Adipose tissue (tissue), 3 donors: ENCODE data around the gene DMTF1. TPM values are rescaled to one million over a fixed set of nuclear protein-coding genes. Genes with fewer than 3 reads are reported as not detected.
A peak's percentile ranks its signal among the peaks of the same experiment; 100 is the strongest.
"Not testable (repeated sequence)": the region's sequence is repeated elsewhere in the genome, so short reads cannot be mapped to it uniquely, and the experiment has no call there.

Experiments
- H3K27ac ChIP-seq: one replicate; pipeline ENCODE4 v1.5.1; 2013; ENCODE audit warnings: low read depth, low read length
- WGBS, 3 donors: extraction: QIAGEN DNeasy Blood & Tissue Kit; methylation state at CpG; one replicate each; pipeline ENCODE4 v1.1.7; 2013; 5-methylcytosine and 5-hydroxymethylcytosine counted together
- polyA plus RNA-seq, 3 donors: library from polyadenylated mRNA; stranded (reverse); fragments of 200-250 nt; gene quantifications; one replicate each; pipeline ENCODE4 v1.2.3, GENCODE V29; 2013
- donor health status: healthy with polysubstance abuse.
- donor health status: Bipolar disorder and iron deficiency.
- donor health status: healthy.

DMTF1 gene
- polyA plus RNA-seq, 3 donors: 16.1 to 28.1 (median 24.3) TPM

DNA sequence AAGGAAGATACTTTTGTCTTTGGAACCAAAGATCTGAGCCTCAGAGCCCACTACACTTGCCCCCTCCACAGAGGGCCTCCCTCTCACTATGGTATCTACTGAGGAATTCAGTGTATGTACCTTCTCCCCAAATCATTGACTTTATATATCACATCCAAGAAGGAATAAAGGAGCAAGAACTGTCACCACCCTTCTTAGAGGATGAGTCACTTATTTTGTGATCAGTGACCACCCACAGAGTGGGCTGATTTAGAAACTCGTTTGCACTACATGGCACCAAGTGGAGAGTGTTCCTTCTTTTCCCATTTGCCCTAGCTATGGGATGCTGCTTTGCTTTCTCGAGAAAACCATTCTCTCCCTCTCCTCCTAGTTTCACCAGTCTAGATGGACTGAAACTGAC, 61.6 kb downstream of the DMTF1 start:
- 59 to 68% (median 62%) methylated on average over 2 of the region's 2 CpGs for WGBS, 3 donors
- no peak overlapping the region for H3K27ac ChIP-seq

- H3K27ac ChIP-seq: no peak overlapping the region
- WGBS, 3 donors: 97 to 100% (median 98%) methylated on average over 3 of the region's 3 CpGs
These were observed 62.8 kb downstream of the DMTF1 start for GRCh38 chr7:87215046-87215445.

DNA sequence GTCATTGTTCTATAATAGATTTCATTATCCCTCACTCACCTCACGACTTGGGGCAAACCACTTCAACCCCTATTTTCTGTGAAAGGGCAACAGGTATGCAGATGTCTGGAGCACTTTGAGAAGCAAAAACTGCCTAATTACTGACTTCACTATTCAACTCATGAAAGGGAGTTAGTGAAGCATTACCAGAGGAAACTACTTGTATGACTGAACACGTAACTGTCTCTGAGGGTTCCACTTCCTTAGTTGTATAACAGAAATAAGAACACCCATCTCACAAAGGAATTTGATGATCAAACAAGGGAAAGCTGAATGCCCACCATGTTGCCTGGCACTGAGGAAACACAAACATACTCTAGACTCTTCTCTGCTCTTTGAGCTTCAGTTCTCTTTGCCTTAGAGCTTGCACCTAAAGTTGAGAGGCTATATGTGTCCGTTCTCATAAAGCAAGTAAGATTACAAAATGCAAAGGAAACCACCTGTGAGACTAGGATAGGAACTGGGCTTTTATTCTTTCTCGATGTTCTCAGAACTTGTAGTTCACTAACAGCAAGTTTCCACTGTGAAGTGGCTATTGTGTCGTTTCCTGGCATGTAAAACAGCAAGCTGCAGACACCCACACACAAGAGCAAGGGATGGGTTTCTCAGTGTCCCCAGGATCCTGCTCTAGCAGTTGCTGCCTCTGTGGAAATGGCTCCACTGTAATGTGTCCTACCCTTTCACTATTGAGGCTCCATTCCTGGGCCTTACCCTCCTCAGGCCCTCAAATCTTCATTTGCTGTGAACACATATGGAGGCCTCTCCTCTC, 64.7 kb downstream of the DMTF1 start:
- no peak overlapping the region for H3K27ac ChIP-seq
- WGBS, 3 donors: 40 to 59% (median 44%) methylated on average over 5 of the region's 5 CpGs

- peak overlapping the region; percentile 9 for H3K27ac ChIP-seq
- WGBS, 3 donors: 48 to 61% (median 54%) methylated on average over 9 of the region's 9 CpGs
These were observed 65.9 kb downstream of the DMTF1 start for GRCh38 chr7:87217983-87218653.

DNA sequence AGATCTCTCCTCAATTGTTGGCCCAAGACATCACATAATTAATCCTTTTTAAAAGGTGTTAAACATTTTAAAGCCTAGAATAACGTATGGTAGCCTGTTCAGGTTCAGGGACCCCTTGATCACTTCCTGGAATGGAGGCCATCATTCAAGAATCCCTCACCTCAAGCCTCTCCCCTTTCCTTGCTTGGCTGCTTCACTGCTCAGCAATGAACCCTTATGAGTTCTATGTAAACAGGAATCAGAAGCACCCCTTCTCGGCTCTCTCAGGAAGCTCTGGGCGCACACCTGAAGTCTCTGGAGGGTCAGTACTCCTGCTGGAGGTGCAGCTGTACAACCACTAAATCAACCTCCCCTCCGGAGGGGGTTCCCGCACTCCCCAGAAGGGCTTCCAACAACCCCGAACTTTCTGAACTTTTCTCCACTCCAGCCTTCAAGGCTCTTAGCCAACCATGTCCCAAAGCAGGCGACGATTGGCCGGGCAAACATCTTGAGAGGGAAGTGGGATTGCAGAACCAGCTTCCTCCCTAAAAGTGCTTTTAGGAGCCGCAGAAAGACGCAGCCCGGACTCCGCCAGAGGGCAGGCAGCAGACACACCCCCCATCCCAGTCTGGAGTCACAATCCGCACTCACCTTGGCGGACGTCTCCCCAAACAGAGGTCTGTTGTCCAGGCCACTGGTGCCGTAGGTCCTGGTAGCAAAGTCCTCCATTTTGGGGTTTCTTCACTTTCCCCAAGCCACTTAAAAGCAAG, 66.7 kb downstream of the DMTF1 start:
- WGBS, 3 donors: 0 to 3% (median 1%) methylated on average over 17 of the region's 17 CpGs
- peak overlapping the region; percentile 14 for H3K27ac ChIP-seq

DNA sequence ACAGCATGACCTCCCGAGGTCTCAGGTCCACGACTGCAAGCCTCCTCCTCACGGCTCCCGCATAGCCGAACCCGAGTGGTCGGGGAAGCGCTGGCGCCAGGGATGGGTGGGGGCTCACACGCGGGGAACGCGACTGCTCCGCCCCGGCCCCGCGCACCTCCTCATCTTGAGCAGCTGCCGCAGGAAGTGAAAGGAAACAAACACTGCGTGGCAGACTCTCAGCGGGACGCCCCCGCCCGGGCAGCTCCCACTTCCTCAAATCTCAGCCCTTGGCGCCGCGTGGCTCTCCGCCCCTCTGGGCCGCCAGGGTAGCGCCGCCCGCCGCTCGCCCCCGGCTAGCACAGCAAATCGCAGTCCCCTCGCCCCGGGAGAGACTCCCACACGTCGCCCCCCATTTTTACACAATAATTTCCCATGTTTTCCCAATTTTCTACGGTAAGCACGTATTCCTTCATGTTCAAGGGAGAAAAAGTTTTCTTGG, 67.3 kb downstream of the DMTF1 start, which contains the start of gene TMEM243:
Gene TMEM243 (minus strand): TSS at position 188 of the 481 bp plus-strand sequence. CDS start 229 bp downstream, outside the sequence.
- peak within 1 kb of the TSS; percentile 32 for H3K27ac ChIP-seq
- WGBS, 3 donors: 0 to 1% (median 0%) methylated on average over 40 to 41 of the region's 41 CpGs

DNA sequence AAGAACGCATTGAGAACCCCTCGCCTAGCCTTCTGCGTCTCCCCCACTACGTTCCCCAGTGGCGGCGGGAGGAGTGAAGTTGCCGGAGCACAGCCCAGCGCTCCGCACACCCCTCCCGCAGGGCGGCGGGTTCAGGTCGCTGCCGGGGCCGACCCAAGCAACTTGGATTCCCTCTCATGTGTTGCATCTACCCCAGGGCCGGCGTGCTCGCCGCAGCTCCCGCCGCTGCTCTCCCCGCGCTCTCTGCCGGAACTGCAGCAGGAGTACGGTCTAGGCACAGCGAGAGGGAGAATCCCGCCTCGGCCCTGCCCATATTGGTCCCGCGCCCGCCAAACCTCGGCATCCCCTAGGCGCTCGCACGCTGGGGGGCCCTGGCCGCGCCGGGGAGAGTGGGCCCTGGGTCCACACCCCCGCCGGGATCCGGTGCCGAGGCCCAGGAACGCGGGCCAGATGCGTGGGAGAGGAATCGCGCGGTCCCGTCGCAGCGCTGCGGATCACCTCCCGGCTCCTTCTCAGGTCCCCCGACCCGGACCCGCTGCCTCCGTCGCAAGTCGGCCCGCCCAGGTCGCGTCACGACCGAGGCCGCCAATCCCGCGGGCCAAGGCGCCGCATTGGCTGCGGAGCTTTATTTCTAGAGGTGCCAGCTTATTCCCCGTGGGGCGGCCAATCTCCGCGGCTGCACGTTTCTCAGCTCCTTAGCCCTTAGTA, 67.9 kb downstream of the DMTF1 start:
- WGBS, 3 donors: 0% methylated on average over 68 to 75 of the region's 75 CpGs

GRCh38 chr7:87220734-87221215, 68.5 kb downstream of the DMTF1 start:
- no peak overlapping the region for H3K27ac ChIP-seq
- WGBS, 3 donors: 4 to 9% (median 6%) methylated on average over 17 of the region's 17 CpGs

More for the DNA sequence above, 67.9 kb downstream of the DMTF1 start:
- peak overlapping the region; percentile 32 for H3K27ac ChIP-seq

GRCh38 chr7:87223666-87224065, 71.4 kb downstream of the DMTF1 start:
- WGBS, 3 donors: 71 to 100% (median 91%) methylated on average over 1 of the region's 1 CpG

GRCh38 chr7:87225696-87226095, 73.4 kb downstream of the DMTF1 start:
- 63 to 67% (median 66%) methylated on average over 1 of the region's 1 CpG for WGBS, 3 donors
- H3K27ac ChIP-seq: no peak overlapping the region

More at GRCh38 chr7:87223666-87224065, 71.4 kb downstream of the DMTF1 start:
- no peak overlapping the region for H3K27ac ChIP-seq

- 65 to 76% (median 67%) methylated on average over 3 of the region's 3 CpGs for WGBS, 3 donors
- H3K27ac ChIP-seq: no peak overlapping the region
These were observed 74.2 kb downstream of the DMTF1 start for GRCh38 chr7:87226495-87226894.

GRCh38 chr7:87231258-87231657, 79.0 kb downstream of the DMTF1 start:
- 22 to 72% (median 64%) methylated on average over 7 of the region's 7 CpGs for WGBS, 3 donors
- no peak overlapping the region for H3K27ac ChIP-seq

DNA sequence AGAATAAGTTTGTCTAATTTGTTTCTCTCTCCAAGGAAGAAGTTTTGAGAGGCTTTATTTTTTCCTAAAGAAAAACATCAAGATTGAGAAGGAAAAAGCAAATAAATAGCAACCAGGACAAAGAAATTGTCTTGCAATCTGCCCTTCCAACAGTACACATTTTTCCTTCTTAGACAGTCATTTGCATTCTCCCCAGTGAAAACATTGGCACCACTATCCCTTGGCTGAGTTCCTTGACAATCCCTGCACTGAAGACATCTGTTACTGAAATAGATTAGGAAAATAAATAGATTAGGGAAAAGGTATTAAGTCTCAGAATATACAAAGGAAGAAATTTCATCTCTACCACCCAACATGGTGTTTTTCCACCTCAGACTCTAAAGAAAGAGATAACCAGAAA, 79.5 kb downstream of the DMTF1 start:
- no peak overlapping the region for H3K27ac ChIP-seq

- no peak overlapping the region for H3K27ac ChIP-seq
These were observed 82.7 kb downstream of the DMTF1 start for GRCh38 chr7:87234949-87235348.

DNA sequence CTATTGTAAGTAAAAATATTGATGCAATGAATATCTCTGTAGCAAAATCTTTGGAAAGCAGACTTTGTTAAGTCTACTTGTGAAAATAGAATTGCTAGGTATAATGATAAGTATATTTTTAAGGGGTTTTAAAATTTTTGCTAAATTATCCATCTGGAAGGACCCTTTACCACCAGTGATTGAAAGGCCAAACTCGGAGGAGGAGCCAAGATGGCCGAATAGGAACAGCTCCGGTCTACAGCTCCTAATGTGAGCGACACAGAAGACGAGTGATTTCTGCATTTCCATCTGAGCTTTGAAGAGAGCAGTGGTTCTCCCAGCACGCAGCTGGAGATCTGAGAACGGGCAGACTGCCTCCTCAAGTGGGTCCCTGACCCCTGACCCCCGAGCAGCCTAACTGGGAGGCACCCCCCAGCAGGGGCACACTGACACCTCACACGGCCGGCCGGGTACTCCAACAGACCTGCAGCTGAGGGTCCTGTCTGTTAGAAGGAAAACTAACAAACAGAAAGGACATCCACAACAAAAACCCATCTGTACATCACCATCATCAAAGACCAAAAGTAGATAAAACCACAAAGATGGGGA, 86.3 kb downstream of the DMTF1 start:
- WGBS, 3 donors: 36 to 74% (median 69%) methylated on average over 9 to 11 of the region's 11 CpGs

GRCh38 chr7:87245671-87246070, 93.4 kb downstream of the DMTF1 start:
- H3K27ac ChIP-seq: not testable (repeated sequence)
- WGBS, 3 donors: 86 to 94% (median 87%) methylated on average over 5 of the region's 5 CpGs

More for the DNA sequence above, 86.3 kb downstream of the DMTF1 start:
- H3K27ac ChIP-seq: not testable (repeated sequence)
